Left renal pelvis (tissue), 4 donors: ENCODE data around the gene ZBTB34. TPM values are rescaled to one million over a fixed set of nuclear protein-coding genes. Genes with fewer than 3 reads are reported as not detected.
"Not testable (repeated sequence)": the region's sequence is repeated elsewhere in the genome, so short reads cannot be mapped to it uniquely, and the experiment has no call there.

ENCODE experiments used
- DNase-seq, 4 donors: peaks; one replicate each; pipeline ENCODE4 v3.0.0-alpha.2; 2013; ENCODE audit warnings: low read depth in 4 of 4, low spot score in 3 of 4
- polyA plus RNA-seq, 4 donors: library from polyadenylated mRNA; unstranded; fragments of 120-200 nt; gene quantifications; one replicate each; pipeline ENCODE4 v1.2.1, GENCODE V29; 2013; ENCODE audit not compliant: insufficient read length in 4 of 4

The ZBTB34 gene, protein sequence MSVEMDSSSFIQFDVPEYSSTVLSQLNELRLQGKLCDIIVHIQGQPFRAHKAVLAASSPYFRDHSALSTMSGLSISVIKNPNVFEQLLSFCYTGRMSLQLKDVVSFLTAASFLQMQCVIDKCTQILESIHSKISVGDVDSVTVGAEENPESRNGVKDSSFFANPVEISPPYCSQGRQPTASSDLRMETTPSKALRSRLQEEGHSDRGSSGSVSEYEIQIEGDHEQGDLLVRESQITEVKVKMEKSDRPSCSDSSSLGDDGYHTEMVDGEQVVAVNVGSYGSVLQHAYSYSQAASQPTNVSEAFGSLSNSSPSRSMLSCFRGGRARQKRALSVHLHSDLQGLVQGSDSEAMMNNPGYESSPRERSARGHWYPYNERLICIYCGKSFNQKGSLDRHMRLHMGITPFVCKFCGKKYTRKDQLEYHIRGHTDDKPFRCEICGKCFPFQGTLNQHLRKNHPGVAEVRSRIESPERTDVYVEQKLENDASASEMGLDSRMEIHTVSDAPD
- 10 to 100 TPM; 19.7 to 22.9 (median 20.9) TPM for polyA plus RNA-seq

DNA sequence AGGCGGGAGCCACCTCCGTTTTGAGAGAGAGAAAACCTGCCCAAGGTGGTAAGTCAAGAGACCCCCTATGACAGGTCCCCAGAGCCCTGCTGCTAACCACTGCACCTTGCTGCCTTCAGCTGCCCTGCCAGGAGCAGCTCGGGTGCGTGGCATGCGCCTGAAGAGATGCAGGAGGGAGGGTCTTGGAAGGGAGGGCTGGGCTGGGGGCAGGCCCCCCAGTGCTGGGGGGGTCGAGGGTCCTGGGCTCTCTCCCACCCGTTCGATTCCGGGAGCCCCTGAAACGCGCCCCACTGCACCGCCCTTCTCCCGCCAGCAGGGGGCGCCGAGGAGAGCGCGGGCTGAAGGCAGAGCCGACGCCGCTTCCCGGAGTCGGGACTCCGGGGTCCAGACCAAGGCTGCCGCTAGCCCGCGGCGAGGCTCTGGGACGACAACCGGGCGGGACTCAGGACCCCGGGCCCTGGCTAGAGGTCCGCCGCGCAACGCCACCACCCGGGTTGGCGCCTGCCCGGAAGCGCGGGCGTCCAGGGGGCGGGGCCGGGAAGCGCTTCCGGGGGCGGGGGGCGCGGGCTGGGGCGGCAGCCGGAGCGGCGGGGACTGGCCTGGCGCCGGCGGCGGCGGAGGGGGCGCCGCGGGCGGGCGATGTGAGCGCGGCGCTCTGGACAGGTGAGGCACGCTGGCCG lies at the start of gene ZBTB34:
Gene ZBTB34 (plus strand): TSS at position 563 of the 680 bp plus-strand sequence. CDS start 18,761 bp downstream, outside the sequence.
- DNase-seq: no peak

DNA sequence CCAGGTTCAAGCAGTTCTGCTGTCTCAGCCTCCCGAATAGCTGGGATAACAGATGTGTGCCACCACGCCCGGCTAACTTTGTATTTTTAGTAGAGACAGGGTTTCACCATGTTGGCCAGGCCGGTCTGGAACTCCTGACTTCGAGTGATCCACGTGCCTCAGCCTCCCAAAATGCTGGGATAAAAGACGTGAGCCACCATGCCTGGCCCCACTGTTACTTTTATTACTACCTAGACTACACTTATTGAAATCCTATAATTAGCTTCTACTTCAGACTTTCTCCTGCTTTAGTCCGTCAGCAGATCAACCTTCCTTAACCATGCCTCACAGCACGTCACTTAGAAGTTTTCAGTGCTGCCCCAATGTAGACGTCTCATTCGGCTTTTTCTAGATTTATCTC lies 47.4 kb upstream of the ZBTB34 start:
- no peak for DNase-seq

DNA sequence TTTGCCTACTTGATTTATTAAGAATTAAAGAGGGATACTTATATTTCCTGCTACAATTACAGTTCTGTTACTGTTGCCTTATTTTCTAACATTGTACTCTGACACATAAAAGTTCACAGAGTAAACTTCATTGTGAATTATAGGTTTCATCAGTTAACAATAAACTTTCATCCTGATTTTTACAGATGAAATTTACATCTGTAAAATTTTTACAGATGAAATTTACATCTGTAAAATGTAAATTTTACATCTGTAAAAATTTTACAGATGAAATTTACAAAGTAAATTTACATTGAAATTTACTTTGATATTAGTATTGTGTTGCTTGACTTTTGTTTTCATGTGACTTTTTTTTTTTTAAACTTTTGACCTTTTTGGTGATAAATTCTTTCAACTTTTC lies 46.3 kb upstream of the ZBTB34 start:
- no peak for DNase-seq

DNA sequence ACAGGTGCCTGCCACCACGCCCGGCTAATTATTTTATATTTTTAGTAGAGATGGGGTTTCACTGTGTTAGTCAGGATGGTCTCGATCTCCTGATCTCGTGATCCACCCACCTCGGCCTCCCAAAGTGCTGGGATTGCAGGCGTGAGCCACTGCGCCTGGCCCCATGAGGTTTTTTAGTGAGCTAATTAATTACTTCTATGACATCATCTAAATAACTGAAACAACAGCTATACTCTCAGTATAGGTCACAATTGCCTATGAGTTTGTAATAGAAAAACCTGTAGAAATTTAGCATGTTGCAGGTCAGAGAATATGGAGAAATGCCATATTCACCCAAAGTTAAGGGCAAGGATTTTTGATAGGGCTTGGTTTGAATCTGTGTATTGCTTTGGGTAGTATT lies 42.8 kb upstream of the ZBTB34 start:
- not testable (repeated sequence) for DNase-seq

DNA sequence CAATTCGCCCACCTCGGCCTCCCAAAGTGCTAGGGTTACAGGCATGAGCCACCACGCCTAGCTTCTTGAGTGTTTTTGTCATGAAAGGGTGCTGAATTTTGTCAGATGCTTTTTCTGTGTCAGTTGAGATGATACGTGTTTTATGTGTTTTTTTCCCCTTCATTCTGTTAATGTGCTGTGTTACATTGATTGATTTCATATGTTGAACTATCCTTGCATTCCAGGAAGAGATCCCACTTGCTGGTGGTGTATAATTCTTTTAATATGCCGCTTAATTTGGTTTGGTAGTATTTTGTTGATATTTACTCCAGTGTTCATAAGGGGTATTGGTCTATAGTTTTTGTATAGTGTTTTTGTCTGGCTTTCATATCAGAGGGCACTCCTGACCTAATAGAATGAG lies 42.0 kb upstream of the ZBTB34 start:
- no peak for DNase-seq

DNA sequence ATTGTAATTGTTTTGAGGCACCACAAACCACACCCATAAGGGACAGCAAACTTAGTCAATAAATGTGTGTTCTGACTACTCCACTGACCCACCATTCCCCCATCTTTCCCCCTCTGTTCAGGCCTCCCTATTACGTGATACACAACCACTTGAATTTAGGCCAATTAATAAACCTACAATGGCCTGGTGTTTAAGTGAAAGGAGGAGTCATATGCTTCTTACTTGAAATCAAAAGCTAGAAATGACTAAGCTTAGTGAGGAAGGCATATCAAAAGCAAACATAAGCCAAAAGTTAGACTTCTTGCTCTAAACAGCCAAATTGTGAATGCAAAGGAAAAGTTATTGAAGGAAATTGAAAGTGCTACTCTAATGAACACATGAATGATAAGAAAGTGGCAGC lies 41.0 kb upstream of the ZBTB34 start:
- DNase-seq: no peak

DNA sequence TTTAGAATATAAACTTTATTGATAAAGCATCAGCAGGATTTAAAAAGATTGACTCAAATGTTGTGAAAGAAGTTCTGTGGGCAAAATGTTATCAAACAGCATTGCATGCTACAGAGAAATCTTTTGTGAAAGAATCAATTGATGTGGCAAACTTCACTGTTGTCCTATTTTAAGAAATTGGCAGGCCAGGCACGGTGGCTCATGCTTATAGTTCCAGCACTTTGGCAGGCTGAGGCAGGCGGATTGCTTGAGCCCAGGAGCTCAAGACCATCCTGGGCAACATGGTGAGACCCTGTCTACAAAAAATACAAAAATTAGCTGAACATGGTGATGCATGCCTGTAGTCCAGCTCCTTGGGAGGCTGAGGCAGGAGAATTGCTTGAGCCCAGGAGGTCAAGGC lies 38.2 kb upstream of the ZBTB34 start:
- DNase-seq: no peak

DNA sequence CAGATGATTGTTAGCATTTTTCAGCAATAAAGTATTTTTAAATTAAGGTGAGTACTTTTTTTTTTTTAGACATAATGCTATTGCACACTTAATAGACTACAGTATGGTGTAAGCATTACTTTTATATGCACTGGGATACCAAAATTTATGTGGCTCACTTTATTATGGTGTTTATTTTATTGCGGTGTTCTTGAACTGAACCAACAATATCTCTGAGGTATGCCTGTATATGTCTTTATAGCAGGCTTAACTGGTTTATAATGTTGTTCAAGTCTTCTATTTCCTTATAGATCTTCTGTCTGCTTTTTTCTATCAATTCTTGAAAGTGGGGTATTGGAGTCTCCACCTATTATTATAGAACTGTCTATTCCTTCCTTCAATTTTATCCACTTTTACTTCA lies 37.6 kb upstream of the ZBTB34 start:
- DNase-seq: no peak

DNA sequence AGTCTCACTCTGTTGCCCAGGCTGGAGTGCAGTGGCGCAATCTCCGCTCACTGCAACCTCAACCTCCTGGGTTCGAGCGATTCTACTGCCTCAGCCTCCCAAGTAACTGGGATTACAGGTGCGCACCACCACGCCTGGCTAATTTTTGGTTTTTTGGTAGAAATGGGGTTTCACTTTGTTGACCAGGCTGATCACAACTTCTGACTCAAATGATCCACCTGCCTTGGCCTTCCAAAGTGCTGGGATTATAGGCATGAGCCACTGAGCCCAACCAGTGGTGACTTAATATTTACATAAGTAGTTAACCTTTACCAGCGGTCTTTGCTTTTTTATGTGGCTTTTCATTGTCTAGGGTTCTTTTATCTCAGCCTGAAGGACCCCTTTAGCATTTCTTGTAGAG lies 36.4 kb upstream of the ZBTB34 start:
- not testable (repeated sequence) for DNase-seq

DNA sequence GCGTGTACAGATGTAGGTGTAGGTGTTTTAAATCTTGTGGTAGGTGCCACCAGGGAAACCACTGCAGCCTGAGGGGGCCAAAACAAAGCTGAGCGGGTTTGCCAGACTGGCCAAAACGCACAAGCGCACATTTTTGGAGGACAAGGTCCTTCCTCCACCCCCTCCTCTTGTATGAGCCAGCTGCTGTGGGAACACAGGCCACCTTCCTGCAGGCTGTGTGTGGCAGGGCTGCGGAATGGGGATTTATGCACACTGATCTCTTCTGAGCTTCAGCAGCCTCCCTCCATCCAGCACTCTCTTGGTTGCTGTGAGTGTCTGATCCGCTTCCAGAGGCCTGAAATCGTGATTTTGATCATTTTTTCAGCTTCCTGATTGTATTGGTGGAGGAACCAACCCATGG lies 33.2 kb upstream of the ZBTB34 start:
- no peak for DNase-seq

DNA sequence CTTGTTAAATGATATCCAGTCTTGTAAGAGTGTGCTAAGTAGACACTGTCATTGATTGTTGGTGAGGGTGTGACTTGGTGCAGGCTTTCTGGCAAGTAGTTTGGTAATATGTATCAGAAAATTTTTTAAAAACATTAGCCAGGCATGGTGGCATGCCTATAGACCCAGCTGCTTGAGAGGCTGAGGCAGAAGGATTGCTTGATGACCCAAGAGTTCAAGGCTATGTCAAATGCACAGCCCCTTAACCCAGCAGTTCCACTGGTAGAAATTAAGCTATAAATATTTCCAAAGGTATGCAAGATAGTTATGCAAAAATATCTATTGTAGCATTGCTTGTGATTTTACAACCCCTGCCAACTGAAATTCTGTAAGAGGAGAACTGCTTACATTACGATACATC lies 31.4 kb upstream of the ZBTB34 start:
- DNase-seq: no peak

DNA sequence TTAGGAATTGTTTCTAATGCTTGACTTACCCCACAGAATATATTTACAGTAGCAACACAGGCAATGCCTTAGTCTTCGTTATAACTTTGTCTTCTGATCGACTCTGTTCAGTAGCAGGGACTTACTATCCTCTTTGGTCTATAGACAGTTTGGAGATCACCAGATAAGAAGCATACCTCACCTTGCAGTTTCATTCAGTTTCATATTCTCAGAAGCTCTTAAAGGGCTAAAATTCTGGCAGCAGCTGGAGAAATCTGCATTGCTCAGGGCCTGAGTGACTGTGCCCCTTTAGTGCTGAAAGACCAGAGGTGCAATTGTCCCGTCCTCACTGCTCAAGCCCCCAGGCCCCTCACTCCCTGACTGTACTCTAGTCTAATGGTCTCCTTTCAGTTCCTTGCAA lies 29.6 kb upstream of the ZBTB34 start:
- no peak for DNase-seq

DNA sequence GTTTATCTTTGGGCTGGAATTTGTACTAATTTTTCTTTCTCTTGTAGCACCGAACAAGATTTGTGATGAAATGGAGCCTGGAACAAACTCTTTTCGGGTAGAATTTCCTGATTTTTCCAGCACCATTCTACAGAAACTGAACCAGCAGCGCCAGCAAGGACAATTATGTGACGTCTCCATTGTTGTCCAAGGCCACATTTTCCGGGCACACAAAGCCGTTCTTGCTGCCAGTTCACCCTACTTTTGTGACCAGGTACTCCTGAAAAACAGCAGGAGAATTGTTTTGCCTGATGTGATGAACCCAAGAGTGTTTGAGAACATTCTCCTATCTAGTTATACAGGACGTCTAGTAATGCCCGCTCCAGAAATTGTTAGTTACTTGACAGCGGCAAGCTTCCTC lies 28.0 kb upstream of the ZBTB34 start:
- DNase-seq: no peak

DNA sequence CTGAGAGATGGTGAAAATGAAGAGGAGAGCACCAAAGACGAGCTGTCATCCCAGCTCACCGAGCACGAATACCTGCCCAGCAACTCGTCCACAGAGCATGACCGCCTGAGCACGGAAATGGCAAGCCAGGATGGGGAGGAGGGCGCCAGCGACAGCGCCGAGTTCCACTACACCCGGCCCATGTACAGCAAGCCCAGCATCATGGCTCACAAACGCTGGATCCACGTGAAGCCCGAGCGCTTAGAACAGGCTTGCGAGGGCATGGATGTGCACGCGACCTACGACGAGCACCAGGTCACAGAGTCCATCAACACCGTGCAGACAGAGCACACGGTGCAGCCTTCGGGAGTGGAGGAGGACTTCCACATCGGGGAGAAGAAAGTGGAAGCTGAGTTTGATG lies 27.4 kb upstream of the ZBTB34 start:
- no peak for DNase-seq

DNA sequence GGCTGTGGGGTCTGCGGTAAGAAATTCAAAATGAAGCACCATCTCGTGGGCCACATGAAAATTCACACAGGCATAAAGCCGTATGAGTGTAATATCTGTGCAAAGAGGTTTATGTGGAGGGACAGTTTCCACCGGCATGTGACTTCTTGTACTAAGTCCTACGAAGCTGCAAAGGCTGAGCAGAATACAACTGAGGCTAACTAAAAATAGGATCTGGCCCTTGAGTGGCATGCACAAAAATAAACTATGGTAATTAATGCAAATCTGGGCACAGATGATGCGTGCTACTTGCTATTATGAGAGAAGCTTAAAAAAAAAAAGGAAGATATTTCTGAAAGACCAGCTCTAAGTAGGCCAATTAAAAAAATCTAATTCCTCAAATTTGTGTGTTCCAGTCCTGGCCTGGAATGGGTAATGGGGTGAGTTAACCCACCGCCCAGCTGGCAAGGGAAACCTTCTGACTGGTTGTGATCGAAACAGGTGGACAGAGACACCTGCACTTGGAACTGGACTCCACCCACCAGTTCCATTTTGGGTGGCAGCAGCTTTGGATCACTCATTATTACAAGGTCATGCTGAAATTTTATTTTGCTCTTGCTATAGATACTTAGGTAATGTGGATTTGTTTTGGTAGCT lies 26.6 kb upstream of the ZBTB34 start:
- no peak for DNase-seq

DNA sequence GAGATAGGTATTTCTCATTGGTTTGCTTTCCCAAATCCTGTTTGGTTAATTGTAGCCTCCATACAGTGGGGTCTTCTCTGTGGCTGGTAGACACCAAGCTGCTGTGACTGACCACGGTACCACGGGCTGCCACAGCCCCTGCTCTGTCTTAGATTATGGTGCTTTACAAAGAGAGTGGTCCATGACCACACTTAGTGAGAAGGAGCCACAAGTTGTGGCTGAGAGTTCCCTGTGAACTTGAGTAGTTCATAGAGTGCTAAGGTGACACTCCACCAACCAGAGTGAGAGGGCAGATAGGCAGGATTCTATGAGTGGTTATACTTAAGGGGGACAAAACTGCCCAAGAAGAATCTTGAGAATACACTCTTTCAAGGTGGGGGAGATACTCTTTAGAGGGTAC lies 25.8 kb upstream of the ZBTB34 start:
- no peak for DNase-seq

DNA sequence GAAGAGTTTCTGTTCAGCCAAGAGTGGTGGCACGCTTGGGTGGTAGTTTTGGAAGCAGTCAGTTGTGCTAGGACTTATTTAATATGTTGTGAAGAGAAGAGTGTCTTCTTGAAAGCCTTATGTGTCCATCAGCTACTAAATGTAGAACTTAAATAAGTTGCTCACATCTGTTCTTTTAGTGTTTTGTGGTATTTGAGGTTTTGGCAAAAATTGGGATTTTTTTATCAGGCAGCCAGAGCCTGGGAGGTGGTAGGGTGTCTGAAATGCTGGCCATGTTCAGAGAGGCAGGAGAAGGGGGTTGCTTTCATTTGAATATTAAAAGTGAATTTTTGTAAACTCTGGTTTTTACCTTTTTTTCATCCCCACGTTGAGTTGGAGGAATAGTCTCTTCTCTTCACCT lies 24.2 kb upstream of the ZBTB34 start:
- no peak for DNase-seq

DNA sequence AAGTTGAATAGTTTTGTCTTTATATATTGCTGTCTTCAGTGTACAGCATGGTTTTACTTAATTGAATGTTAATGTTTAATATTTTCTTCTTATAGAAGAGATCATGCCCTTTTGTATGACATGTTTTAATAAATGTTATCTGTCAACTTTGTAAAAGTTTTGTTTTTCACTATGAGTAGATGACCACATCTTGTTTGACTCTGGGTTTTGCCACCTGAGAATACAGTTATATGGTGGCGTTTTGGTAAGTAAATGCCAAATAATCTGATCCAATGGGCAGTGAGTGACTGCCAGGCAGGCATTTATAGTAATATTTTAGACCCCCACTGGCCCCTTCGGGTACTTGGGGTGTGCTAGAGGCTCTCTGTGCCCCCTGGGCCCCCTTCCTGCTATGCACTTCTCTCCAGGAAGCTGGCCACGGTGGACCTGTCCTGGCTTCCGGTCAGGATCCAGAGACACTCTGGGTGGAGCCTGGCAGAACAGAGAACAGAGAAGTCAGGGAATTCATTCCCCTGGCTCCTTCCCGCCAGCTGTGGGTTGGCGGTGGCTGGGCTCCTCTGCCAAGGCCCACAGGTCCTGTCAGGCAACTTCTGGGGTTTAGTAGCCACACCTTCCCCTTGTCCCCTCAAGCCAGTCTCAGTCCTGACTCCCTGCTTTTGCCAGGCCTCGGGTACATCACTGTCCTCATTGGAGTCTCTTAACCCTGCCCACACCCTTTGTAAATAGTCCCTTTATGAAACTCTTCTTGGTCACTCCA lies 22.2 kb upstream of the ZBTB34 start:
- no peak for DNase-seq

DNA sequence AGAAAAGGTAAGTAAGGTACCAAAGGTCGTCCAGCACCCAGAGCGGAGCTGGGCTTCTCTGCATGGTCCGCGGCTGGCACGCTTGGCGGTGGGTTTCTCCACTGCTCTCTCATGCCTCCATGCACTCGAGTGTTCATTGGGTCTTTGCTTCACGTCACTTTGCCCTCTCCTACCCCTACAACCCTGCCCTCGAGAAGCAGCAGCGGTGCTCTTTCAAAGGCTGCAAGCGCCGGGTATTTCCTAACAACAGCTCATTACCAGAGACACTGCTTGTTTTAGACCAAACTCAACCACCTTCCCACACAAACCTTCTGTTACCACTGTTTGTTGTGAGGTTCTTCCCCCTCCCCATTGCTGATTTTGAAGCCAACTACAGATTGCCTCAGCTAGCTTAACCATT lies 21.5 kb upstream of the ZBTB34 start:
- no peak for DNase-seq

DNA sequence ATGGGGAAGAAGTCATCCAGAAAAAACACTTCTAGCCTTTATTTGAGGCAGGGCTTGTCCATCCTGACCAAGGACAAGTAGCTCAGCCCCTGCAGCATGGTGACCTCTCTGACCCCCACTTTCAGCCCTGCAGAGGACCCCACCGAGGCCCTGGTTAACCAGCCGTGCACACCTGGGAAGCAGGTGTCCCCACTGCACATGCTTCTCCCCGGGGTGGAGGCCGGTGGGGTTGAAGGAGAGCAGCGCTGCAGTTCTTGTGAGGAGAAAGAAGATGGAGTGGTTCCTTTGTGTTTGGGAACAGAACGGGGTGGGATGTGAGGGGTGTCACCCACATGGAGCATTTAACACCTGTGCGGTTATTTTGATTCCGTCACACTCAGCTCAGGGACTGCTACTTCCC lies 21.1 kb upstream of the ZBTB34 start:
- DNase-seq: no peak
